ENCODE measurements around the gene PTMS. TPM values are rescaled to one million over a fixed set of nuclear protein-coding genes. Genes with fewer than 3 reads are reported as not detected.

PTMS gene
- total and polyA plus RNA-seq, 9 of the 15 experiments (the other 6 are each of a cell fraction or from before 2014, with no cell fraction given) = 5.1 to 287 (median 78.5) TPM

- TF ChIP-seq CREB3L1 (IDR thresholded peaks at IDR 0.05; ENCODE audit: borderline replicate concordance, low read depth) = peak; percentile 98
- no peak for TF ChIP-seq FUS (optimal IDR thresholded peaks at IDR 0.05; ENCODE audit: low read depth, low read length)
- 0 out of 4 replicates have a peak, but pooled peaks of 1 of the 2 experiments have one; percentile 79 for TF ChIP-seq KDM4B (IDR thresholded peaks at IDR 0.05; ENCODE audit: borderline replicate concordance in 2 of 2, low read depth in 1 of 2)
- peak; percentile 35 for TF ChIP-seq POLR2AphosphoS5 (IDR thresholded peaks at IDR 0.05; ENCODE audit: control insufficient read depth, insufficient read depth, low read depth, low read length)
- TF ChIP-seq UBTF (IDR thresholded peaks at IDR 0.05; ENCODE audit: borderline replicate concordance in 1 of 2, low read depth in 2 of 2, low read length in 2 of 2) = peak; percentile 40 to 89; a peak in 2 of 4 replicates
- no peak for TF ChIP-seq ZNF277 (CRISPR knock-in tag; IDR thresholded peaks at IDR 0.05; ENCODE audit: borderline replicate concordance)
- TF ChIP-seq FOXA3 (CRISPR knock-in tag; conservative IDR thresholded peaks at IDR 0.05 in 1 of 2, IDR thresholded peaks at IDR 0.05 in 1 of 2) = no peak
- TF ChIP-seq MEF2D (tag; conservative IDR thresholded peaks at IDR 0.05; ENCODE audit: low read depth) = no peak
- TF ChIP-seq ZBTB17 (CRISPR knock-in tag; IDR thresholded peaks at IDR 0.05) = no peak
- no peak for TF ChIP-seq RBBP5 (IDR thresholded peaks at IDR 0.05; ENCODE audit: borderline replicate concordance, insufficient read depth, low read length, poor library complexity, severe bottlenecking)
- peak; percentile 84 for TF ChIP-seq EGR1 (conservative IDR thresholded peaks at IDR 0.05)
- TF ChIP-seq PHF21A (IDR thresholded peaks at IDR 0.05; ENCODE audit: borderline replicate concordance, low read depth) = no peak; the same call in 1 of the 2 replicates
- no peak for TF ChIP-seq ZBED1 (IDR thresholded peaks at IDR 0.05)
- TF ChIP-seq GTF3C2 (IDR thresholded peaks at IDR 0.05; ENCODE audit: borderline replicate concordance, extremely low read depth, insufficient read length) = no peak
- no peak for TF ChIP-seq ADNP (tag; IDR thresholded peaks at IDR 0.05)
- TF ChIP-seq SNRNP70 (optimal IDR thresholded peaks at IDR 0.05; ENCODE audit: low read depth, low read length) = no peak
- TF ChIP-seq ATF4 (CRISPR knock-in tag; IDR thresholded peaks at IDR 0.05) = no peak
Measured at GRCh38 chr12:6723607-6724408, 42.4 kb upstream of the PTMS start, which contains the start of gene COPS7A (continued).

Data from K562 (cell line).